ENCODE results near the gene TMEM164.

Gene TMEM164

GRCh38 chrX:110060317-110060716, 57.4 kb downstream of the TMEM164 start:
- POLR2A ChIA-PET (ENCODE audit: low non-redundant PET) = no interaction called here
- DNase-seq (ENCODE audit: low spot score) = no peak
- CTCF ChIA-PET = no interaction called here
- no peak for TF ChIP-seq CTCF (conservative IDR thresholded peaks at IDR 0.05; ENCODE audit: low read depth)
- H3K27ac ChIP-seq = no peak overlapping the region

DNA sequence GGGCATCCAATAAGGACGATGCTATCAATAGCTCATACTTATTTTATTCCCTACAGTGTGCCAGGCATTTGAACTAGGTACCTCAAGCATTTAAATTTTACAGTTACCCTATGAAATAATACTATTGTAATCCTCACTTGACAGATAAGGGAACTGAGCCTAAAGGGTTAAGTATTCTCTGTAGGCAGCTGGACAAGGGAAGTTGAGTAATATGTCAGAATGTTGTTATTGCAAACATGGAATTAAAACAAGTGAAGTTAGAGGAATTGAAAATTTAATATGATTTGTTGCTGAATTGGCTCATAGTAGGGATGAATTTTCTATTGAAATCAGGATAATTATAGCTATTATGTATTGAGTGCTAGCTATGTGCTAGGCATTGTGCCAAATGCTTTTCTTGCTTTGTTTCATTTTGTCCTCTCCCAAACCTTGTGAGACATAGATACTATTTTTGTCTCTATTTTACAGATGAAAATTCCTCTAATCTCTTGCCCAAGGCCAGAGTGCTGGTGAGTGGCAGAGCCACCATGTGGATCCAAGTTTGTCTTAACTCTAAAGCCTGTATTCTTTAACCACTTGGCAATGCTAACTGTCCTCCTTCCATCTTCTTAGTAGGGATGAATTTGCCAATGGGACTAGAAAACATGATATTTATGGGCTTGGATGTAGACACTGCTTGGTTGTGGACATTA, 58.1 kb downstream of the TMEM164 start:
- TF ChIP-seq CTCF (conservative IDR thresholded peaks at IDR 0.05; ENCODE audit: low read depth) = no peak
- CTCF ChIA-PET = no interaction called here
- no peak for DNase-seq (ENCODE audit: low spot score)
- POLR2A ChIA-PET (ENCODE audit: low non-redundant PET) = no interaction called here
- H3K27ac ChIP-seq = no peak overlapping the region

DNA sequence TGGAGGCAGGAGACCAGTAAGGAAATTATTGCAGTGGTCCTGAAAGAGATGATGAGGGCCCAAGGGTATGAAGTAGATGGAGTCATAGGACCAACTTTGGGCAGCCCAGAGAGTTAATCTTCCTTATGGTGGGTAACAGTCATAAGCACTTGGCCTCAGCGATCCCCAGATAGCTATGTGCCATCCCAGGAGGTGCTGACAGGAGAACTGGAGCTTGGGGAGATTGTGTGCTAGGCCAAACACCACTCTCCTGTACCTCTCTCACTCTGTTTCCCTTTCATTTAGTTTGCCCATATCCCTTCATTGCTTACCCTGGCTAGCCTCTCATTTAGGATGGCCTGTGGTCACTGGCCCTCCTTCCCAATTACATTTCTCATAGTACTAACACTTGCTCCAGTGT, 60.0 kb downstream of the TMEM164 start:
- CTCF ChIA-PET = no interaction called here
- DNase-seq (ENCODE audit: low spot score) = no peak
- TF ChIP-seq CTCF (conservative IDR thresholded peaks at IDR 0.05; ENCODE audit: low read depth) = no peak
- POLR2A ChIA-PET (ENCODE audit: low non-redundant PET) = no interaction called here
- no peak overlapping the region for H3K27ac ChIP-seq

GRCh38 chrX:110066488-110067225, 63.7 kb downstream of the TMEM164 start:
- H3K27ac ChIP-seq = no peak overlapping the region
- ChIA-PET POLR2A (ENCODE audit: low non-redundant PET) (no interaction called here), CTCF (no interaction called here)
- DNase-seq (ENCODE audit: low spot score) = no peak
- no peak for TF ChIP-seq CTCF (conservative IDR thresholded peaks at IDR 0.05; ENCODE audit: low read depth)

DNA sequence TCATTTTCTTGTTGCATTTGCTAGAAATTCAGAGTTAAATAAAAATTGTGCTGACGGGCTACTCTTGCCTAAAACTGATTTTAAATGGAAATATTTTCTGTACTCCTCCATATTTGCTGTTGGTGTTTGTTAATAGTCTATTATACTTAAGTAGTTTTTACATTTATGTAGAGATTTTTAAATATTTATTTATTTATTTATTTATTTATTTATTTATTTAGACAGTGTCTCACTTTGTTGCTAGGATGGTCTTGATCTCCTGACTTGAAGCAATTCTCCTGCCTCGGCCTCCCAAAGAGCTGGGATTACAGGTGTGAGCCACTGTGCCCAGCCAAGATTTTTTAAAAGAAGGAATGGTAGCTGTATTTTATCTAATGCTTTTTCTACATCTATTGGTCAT, 68.1 kb downstream of the TMEM164 start:
- no peak for DNase-seq (ENCODE audit: low spot score)
- H3K27ac ChIP-seq = no peak overlapping the region
- ChIA-PET POLR2A (ENCODE audit: low non-redundant PET) (no interaction called here), CTCF (no interaction called here)
- TF ChIP-seq CTCF (conservative IDR thresholded peaks at IDR 0.05; ENCODE audit: low read depth) = no peak

DNA sequence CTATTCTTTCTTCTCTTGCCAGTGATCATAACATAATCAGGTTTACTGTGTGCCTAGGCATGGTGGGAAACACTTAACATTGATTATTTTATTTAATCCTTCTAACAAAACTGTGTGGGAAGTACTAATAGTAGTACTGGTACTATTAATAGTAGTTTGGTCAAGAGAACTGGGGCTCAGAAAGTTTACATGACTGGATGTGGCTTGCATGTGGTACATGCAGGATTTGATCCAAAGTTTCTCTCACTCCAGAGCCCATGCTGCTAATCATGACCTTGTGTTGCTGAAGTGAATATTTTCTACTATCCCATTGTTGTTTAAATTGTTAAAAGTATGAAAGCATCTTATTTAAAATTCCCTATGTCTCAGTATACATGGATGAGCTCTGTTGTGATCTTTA, 78.4 kb downstream of the TMEM164 start:
- H3K27ac ChIP-seq = peak overlapping the region; percentile 91
- no peak for TF ChIP-seq CTCF (conservative IDR thresholded peaks at IDR 0.05; ENCODE audit: low read depth)
- POLR2A ChIA-PET (ENCODE audit: low non-redundant PET) = no interaction called here
- CTCF ChIA-PET = interaction anchor here (0.6 kb wide), 1 partner anchor 388 kb away, joined by 3 read pairs; no protein-coding TSS in a partner anchor
- DNase-seq (ENCODE audit: low spot score) = no peak

Measured in RWPE1 (cell line).